Osteoblast (primary cell): Measurements from ENCODE around the gene COX20. TPM values are rescaled to one million over a fixed set of nuclear protein-coding genes. Genes with fewer than 3 reads are reported as not detected.

Experiments used
- DNase-seq: peaks from one replicate; pipeline ENCODE4 v3.0.0; 2011; ENCODE audit warnings: low spot score, mixed read lengths; ENCODE audit not compliant: insufficient read length; ENCODE audit errors: missing footprints
- H2AFZ ChIP-seq: 2 replicates; pipeline ENCODE4 v1.6.0; 2011; ENCODE audit warnings: mild to moderate bottlenecking, low read length
- H3K27ac ChIP-seq: 2 replicates; pipeline ENCODE4 v1.5.1; 2011; ENCODE audit warnings: mild to moderate bottlenecking, low read depth, low read length, moderate library complexity
- H3K27me3 ChIP-seq: 2 replicates; pipeline ENCODE4 v1.6.0; 2012; ENCODE audit warnings: mild to moderate bottlenecking, control low read depth, inconsistent platforms, low read length, moderate library complexity; ENCODE audit not compliant: insufficient read depth
- H3K36me3 ChIP-seq: 2 replicates; pipeline ENCODE4 v1.5.1; 2011; ENCODE audit warnings: mild to moderate bottlenecking, low read length, control low read depth, moderate library complexity; ENCODE audit not compliant: insufficient read depth
- H3K4me1 ChIP-seq: 2 replicates; pipeline ENCODE4 v1.5.1; 2011; ENCODE audit warnings: mild to moderate bottlenecking, low read length, control low read depth, moderate library complexity; ENCODE audit not compliant: insufficient read depth
- H3K4me2 ChIP-seq: 2 replicates; pipeline ENCODE4 v1.6.0; 2011; ENCODE audit warnings: mild to moderate bottlenecking, low read length; ENCODE audit not compliant: insufficient read depth
- H3K4me3 ChIP-seq: fragments of 200-600 bp; sonication (generic); 3 replicates; pipeline ENCODE4 v1.5.1; 2012; ENCODE audit warnings: mild to moderate bottlenecking, low read length, inconsistent platforms; ENCODE audit not compliant: insufficient read depth
- H3K79me2 ChIP-seq: 2 replicates; pipeline ENCODE4 v1.6.0; 2012; ENCODE audit warnings: mild to moderate bottlenecking, low read length, control low read depth, inconsistent platforms; ENCODE audit not compliant: insufficient read depth
- H3K9me3 ChIP-seq: 2 replicates; pipeline ENCODE4 v1.5.1; 2011; ENCODE audit warnings: low read depth, low read length, control low read depth
- H4K20me1 ChIP-seq: 2 replicates; pipeline ENCODE4 v1.6.0; 2012; ENCODE audit warnings: mild to moderate bottlenecking, low read length, control low read depth; ENCODE audit not compliant: insufficient read depth
- CTCF ChIP-seq: IDR thresholded peaks from 2 replicates; pipeline ENCODE4 v1.5.1; 2011; ENCODE audit warnings: mild to moderate bottlenecking, low read depth, low read length, moderate library complexity; ENCODE audit errors: extremely low read depth
- total RNA-seq: library from RNA; depleted of rRNA; stranded (reverse); fragments of >200 nt; gene quantifications from 2 replicates; pipeline ENCODE4 v1.2.3, GENCODE V29; 2012

The COX20 gene
- total RNA-seq, 1 donor = 35.8 TPM

- no peak for TF ChIP-seq CTCF
- H3K27ac ChIP-seq = no peak overlapping the region
- no peaks in the 10 kb centered on the region for H3K9me3 ChIP-seq
- no peak overlapping the region for H2AFZ ChIP-seq
- no peaks in the 10 kb centered on the region for H3K27me3 ChIP-seq
- H3K36me3 ChIP-seq = no peaks in the 10 kb centered on the region
- no peak overlapping the region for H3K4me3 ChIP-seq
- DNase-seq = no peak
- peaks cover 11% of the 10 kb centered on the region for H3K4me1 ChIP-seq
- H3K79me2 ChIP-seq = no peaks in the 10 kb centered on the region
- no peak overlapping the region for H3K4me2 ChIP-seq
- H4K20me1 ChIP-seq = no peaks in the 10 kb centered on the region
Measured at GRCh38 chr1:244893836-244894235, 58.4 kb downstream of the COX20 start.

Other genes with a start within 250 kb of the COX20 start
- 42.0 and 48.3 TPM in 2 replicates for gene DESI2, start 182.5 kb upstream of the COX20 start, total RNA-seq
- gene HNRNPU, start 28.9 kb downstream of the COX20 start, total RNA-seq = 214 and 240 TPM in 2 replicates